HepG2 (cell line): Measurements from ENCODE around the gene BBOF1. TPM values are rescaled to one million over a fixed set of nuclear protein-coding genes. Genes with fewer than 3 reads are reported as not detected.

Source experiments
- AGO2 ChIP-seq: fragments of 200-400 bp; formaldehyde crosslinking; optimal IDR thresholded peaks from 2 replicates; pipeline ENCODE3; 2017; ENCODE audit warnings: mild to moderate bottlenecking, low read depth, low read length, moderate library complexity
- CHD4 ChIP-seq: fragments of 200-600 bp; sonication (generic); IDR thresholded peaks from 2 replicates; pipeline ENCODE4 v1.7.0; 2017; ENCODE audit warnings: mild to moderate bottlenecking, low read length, borderline replicate concordance
- FOSL2 ChIP-seq: sonication (generic); formaldehyde crosslinking; IDR thresholded peaks from 2 replicates; pipeline ENCODE4 v1.4.0; 2020; ENCODE audit warnings: missing genetic modification reagents
- FOXC1 ChIP-seq: sonication (generic); formaldehyde crosslinking; IDR thresholded peaks from 2 replicates; pipeline ENCODE4 v1.8.0; 2022; ENCODE audit warnings: mild to moderate bottlenecking, missing genetic modification reagents, borderline replicate concordance
- GZF1 ChIP-seq: sonication (generic); formaldehyde crosslinking; IDR thresholded peaks from 2 replicates; pipeline ENCODE4 v1.5.1; 2020; ENCODE audit warnings: mild to moderate bottlenecking, missing genetic modification reagents
- MAFF ChIP-seq: IDR thresholded peaks from 2 replicates; pipeline ENCODE4 v1.6.1; 2011; ENCODE audit warnings: low read depth, low read length, improper control_type of control experiment
- NPAS2 ChIP-seq: sonication (generic); formaldehyde crosslinking; IDR thresholded peaks from 2 replicates; pipeline ENCODE4 v1.8.0; 2022; ENCODE audit warnings: mild to moderate bottlenecking, missing genetic modification reagents, borderline replicate concordance
- RXRB ChIP-seq: IDR thresholded peaks from 2 replicates; pipeline ENCODE4 v1.6.1; 2016; ENCODE audit warnings: borderline replicate concordance, missing genetic modification reagents, missing compliant biosample characterization
- SMAD1 ChIP-seq: sonication (generic); formaldehyde crosslinking; IDR thresholded peaks from 2 replicates; pipeline ENCODE4 v1.4.0; 2020; ENCODE audit warnings: missing genetic modification reagents, low read depth, mild to moderate bottlenecking, borderline replicate concordance
- SMAD3 ChIP-seq: sonication (generic); formaldehyde crosslinking; IDR thresholded peaks from 2 replicates; pipeline ENCODE4 v1.4.0; 2020; ENCODE audit warnings: missing genetic modification reagents
- TARDBP ChIP-seq: sonication (generic); formaldehyde crosslinking; IDR thresholded peaks from 2 replicates; pipeline ENCODE4 v1.8.0; 2022; ENCODE audit warnings: mild to moderate bottlenecking, missing genetic modification reagents
- ZBTB38 ChIP-seq: sonication (generic); formaldehyde crosslinking; IDR thresholded peaks from 2 replicates; pipeline ENCODE4 v1.5.1; 2020; ENCODE audit warnings: mild to moderate bottlenecking, missing genetic modification reagents
- ZNF253 ChIP-seq: sonication (generic); formaldehyde crosslinking; IDR thresholded peaks from 2 replicates; pipeline ENCODE4 v1.8.0; 2022; ENCODE audit warnings: mild to moderate bottlenecking, missing genetic modification reagents, borderline replicate concordance
- ZNF292 ChIP-seq: sonication (generic); formaldehyde crosslinking; IDR thresholded peaks from 2 replicates; pipeline ENCODE4 v1.8.1; 2022; ENCODE audit warnings: mild to moderate bottlenecking, low read depth, missing genetic modification reagents, borderline replicate concordance
- ZNF326 ChIP-seq: sonication (generic); formaldehyde crosslinking; IDR thresholded peaks from 2 replicates; pipeline ENCODE4 v1.4.0; 2020; ENCODE audit warnings: missing genetic modification reagents, borderline replicate concordance
- polyA plus RNA-seq, 8 experiments: library from polyadenylated mRNA; depleted of rRNA in 3 of 8; stranded (reverse) in 7 of 8; unstranded in 1 of 8; fragments of >200 nt; fragmentation: Illumina TruSeq in 4 of 8; extraction: Trizol in 4 of 8; gene quantifications; 2 replicates each; pipeline versions ENCODE4 v1.2.1 to v1.2.3, GENCODE V29; 2011 to 2016; ENCODE audit warnings: low read depth in 4 of 8, missing spikeins in 1 of 8, mixed read lengths in 1 of 8; ENCODE audit not compliant: insufficient read depth in 1 of 8
- total RNA-seq, 5 experiments: library from RNA; depleted of rRNA; stranded (reverse); fragments of >200 nt; fragmentation: Illumina TruSeq; extraction: Trizol; gene quantifications; 2 replicates each; pipeline ENCODE4 v1.2.3, GENCODE V29; 2016; ENCODE audit warnings: low read depth in 1 of 5
- TF ChIP-seq, protein P1 (sequence below): sonication (generic); formaldehyde crosslinking; IDR thresholded peaks from 2 replicates; pipeline ENCODE4 v1.4.0; 2020; ENCODE audit warnings: mild to moderate bottlenecking, missing genetic modification reagents, borderline replicate concordance
- TF ChIP-seq, protein P2 (sequence below): sonication (generic); formaldehyde crosslinking; IDR thresholded peaks from 2 replicates; pipeline ENCODE4 v1.4.0; 2020; ENCODE audit warnings: mild to moderate bottlenecking, missing genetic modification reagents
- TF ChIP-seq, protein P3 (sequence below): sonication (generic); formaldehyde crosslinking; IDR thresholded peaks from 2 replicates; pipeline ENCODE4 v1.8.1; 2023; ENCODE audit warnings: missing genetic modification reagents, mild to moderate bottlenecking, borderline replicate concordance
- TF ChIP-seq, protein P4 (sequence below): sonication (generic); formaldehyde crosslinking; conservative IDR thresholded peaks from 2 replicates; pipeline ENCODE4 v1.4.0; 2020; ENCODE audit warnings: missing genetic modification reagents

The BBOF1 gene
- total and polyA plus RNA-seq, 2 of the 13 experiments (the other 11 are each of a cell fraction or from before 2014, with no cell fraction given) = 1.6 to 2.3 TPM

DNA sequence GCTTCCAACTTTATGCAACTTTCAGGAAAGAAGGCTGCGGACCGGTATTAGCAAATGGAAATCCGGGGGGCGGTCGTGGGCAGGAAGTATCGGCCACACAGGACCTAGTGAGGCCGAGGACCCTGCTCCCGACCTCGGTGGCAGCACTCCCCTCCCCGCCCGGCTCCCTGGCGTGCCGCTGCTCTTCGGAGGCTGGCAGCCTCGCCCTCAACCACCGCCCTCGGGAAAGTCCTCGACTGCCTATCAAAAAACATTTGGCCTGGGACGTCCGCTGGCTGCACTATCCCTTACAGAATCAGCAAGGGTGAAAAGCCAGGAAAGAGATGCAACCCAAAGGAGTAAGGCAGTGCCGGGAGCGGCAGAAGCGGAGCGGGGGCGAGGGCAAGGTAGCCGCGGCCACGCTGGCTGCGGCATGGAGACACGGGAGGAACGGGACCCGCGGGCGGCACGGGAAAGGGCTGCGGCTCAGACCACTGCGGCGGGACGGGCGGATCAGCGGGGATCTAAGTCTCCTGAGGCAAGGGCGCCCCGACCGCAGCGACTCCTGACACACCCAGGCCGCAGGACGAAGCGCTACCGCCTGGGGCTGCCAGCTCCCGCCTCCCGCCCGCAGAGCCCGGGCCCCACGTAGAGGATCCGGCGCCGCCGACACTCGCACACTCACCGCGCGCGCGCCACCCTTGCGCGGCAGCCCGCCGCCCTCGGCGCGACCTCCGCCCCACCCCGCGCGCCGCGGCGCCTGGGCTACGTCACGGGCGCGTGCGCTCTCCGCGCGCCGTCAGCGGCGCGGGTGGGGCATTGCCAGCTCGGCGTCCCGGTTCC lies at the start of gene BBOF1, which contains the start of gene ENTPD5 (continued):
- TF ChIP-seq NPAS2 (CRISPR knock-in tag) = no peak
- peak; percentile 62; the same call in 1 of the 2 replicates for TF ChIP-seq ZNF292 (CRISPR knock-in tag)
- peak; percentile 76; the same call in 1 of the 2 replicates for TF ChIP-seq SMAD1 (CRISPR knock-in tag)
- TF ChIP-seq FOSL2 (CRISPR knock-in tag) = peak; percentile 3; the same call in 1 of the 2 replicates
- TF ChIP-seq, protein P1, sequence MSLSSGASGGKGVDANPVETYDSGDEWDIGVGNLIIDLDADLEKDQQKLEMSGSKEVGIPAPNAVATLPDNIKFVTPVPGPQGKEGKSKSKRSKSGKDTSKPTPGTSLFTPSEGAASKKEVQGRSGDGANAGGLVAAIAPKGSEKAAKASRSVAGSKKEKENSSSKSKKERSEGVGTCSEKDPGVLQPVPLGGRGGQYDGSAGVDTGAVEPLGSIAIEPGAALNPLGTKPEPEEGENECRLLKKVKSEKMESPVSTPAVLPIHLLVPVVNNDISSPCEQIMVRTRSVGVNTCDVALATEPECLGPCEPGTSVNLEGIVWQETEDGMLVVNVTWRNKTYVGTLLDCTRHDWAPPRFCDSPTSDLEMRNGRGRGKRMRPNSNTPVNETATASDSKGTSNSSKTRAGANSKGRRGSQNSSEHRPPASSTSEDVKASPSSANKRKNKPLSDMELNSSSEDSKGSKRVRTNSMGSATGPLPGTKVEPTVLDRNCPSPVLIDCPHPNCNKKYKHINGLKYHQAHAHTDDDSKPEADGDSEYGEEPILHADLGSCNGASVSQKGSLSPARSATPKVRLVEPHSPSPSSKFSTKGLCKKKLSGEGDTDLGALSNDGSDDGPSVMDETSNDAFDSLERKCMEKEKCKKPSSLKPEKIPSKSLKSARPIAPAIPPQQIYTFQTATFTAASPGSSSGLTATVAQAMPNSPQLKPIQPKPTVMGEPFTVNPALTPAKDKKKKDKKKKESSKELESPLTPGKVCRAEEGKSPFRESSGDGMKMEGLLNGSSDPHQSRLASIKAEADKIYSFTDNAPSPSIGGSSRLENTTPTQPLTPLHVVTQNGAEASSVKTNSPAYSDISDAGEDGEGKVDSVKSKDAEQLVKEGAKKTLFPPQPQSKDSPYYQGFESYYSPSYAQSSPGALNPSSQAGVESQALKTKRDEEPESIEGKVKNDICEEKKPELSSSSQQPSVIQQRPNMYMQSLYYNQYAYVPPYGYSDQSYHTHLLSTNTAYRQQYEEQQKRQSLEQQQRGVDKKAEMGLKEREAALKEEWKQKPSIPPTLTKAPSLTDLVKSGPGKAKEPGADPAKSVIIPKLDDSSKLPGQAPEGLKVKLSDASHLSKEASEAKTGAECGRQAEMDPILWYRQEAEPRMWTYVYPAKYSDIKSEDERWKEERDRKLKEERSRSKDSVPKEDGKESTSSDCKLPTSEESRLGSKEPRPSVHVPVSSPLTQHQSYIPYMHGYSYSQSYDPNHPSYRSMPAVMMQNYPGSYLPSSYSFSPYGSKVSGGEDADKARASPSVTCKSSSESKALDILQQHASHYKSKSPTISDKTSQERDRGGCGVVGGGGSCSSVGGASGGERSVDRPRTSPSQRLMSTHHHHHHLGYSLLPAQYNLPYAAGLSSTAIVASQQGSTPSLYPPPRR = peak; percentile 63
- TF ChIP-seq AGO2 = peak; percentile 93
- TF ChIP-seq RXRB (CRISPR knock-in tag) = no peak
- TF ChIP-seq CHD4 = no peak
- TF ChIP-seq GZF1 (CRISPR knock-in tag) = no peak
- TF ChIP-seq, protein P2, sequence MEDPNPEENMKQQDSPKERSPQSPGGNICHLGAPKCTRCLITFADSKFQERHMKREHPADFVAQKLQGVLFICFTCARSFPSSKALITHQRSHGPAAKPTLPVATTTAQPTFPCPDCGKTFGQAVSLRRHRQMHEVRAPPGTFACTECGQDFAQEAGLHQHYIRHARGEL (CRISPR knock-in tag) = no peak
- TF ChIP-seq, protein P3, sequence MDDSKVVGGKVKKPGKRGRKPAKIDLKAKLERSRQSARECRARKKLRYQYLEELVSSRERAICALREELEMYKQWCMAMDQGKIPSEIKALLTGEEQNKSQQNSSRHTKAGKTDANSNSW (CRISPR knock-in tag) = no peak
- TF ChIP-seq ZNF253 (CRISPR knock-in tag) = 0 out of 2 replicates have a peak, but pooled peaks have one; percentile 55
- TF ChIP-seq ZBTB38 (CRISPR knock-in tag) = peak; percentile 61; the same call in 1 of the 2 replicates
- no peak for TF ChIP-seq ZNF326
- TF ChIP-seq FOXC1 (CRISPR knock-in tag) = no peak
- TF ChIP-seq, protein P4, sequence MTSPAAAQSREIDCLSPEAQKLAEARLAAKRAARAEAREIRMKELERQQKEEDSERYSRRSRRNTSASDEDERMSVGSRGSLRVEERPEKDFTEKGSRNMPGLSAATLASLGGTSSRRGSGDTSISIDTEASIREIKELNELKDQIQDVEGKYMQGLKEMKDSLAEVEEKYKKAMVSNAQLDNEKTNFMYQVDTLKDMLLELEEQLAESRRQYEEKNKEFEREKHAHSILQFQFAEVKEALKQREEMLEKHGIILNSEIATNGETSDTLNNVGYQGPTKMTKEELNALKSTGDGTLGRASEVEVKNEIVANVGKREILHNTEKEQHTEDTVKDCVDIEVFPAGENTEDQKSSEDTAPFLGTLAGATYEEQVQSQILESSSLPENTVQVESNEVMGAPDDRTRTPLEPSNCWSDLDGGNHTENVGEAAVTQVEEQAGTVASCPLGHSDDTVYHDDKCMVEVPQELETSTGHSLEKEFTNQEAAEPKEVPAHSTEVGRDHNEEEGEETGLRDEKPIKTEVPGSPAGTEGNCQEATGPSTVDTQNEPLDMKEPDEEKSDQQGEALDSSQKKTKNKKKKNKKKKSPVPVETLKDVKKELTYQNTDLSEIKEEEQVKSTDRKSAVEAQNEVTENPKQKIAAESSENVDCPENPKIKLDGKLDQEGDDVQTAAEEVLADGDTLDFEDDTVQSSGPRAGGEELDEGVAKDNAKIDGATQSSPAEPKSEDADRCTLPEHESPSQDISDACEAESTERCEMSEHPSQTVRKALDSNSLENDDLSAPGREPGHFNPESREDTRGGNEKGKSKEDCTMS = no peak
- no peak for TF ChIP-seq MAFF
- no peak; the same call in 1 of the 2 replicates for TF ChIP-seq TARDBP (CRISPR knock-in tag)
- no peak for TF ChIP-seq SMAD3 (CRISPR knock-in tag)
